NCI-H128 (cell line): ENCODE data around the gene INPP5K.

Experiments used
- DNase-seq: peaks from one replicate; lab custom pipeline; 2025; ENCODE audit not compliant: unreplicated experiment; lab: John Stamatoyannopoulos, UW

Gene INPP5K

DNA sequence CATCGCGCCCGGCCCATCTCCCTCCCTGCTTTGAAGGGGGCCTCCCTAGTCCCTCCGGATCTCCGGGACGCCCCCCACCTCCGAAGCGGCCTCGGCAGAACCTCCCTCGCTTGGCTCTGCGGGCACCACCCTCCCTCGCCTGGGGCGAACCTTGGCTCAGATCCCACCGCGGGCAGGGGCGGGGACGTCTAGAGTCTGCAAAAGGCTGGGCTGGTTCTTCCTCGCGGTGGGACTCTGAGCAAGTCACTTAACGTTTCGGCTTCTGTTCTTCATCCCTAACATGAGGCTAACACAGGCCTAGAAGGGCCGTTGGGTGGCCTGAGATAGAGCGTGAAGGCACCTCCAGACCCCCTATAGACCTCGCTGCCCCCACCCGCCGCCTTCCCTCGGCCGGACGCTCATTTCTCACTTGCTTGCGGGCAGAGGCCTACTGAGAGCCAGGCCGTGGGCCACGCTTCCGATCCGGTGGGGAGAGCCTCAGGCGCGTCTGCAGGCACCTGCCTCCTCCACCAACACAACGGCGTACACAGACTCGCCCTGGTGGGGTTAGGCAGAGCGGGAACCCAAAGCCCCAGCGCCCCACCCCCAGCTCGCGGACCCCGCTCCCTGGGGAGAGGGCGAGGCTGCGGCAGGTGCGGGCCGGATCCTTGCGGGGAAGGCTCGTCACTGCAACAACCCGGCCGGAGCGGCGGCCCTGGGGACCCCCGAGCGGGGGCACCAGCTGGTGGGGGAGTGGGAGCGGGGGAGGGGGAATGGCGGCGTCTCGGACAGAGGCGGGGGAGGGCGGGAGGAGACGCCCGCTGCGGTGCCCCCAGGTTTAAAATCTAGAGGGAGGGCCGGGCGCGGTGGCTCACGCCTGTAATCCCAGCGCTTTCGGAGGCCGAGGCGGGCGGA, 29.4 kb downstream of the INPP5K start:
- DNase-seq: no peak

DNA sequence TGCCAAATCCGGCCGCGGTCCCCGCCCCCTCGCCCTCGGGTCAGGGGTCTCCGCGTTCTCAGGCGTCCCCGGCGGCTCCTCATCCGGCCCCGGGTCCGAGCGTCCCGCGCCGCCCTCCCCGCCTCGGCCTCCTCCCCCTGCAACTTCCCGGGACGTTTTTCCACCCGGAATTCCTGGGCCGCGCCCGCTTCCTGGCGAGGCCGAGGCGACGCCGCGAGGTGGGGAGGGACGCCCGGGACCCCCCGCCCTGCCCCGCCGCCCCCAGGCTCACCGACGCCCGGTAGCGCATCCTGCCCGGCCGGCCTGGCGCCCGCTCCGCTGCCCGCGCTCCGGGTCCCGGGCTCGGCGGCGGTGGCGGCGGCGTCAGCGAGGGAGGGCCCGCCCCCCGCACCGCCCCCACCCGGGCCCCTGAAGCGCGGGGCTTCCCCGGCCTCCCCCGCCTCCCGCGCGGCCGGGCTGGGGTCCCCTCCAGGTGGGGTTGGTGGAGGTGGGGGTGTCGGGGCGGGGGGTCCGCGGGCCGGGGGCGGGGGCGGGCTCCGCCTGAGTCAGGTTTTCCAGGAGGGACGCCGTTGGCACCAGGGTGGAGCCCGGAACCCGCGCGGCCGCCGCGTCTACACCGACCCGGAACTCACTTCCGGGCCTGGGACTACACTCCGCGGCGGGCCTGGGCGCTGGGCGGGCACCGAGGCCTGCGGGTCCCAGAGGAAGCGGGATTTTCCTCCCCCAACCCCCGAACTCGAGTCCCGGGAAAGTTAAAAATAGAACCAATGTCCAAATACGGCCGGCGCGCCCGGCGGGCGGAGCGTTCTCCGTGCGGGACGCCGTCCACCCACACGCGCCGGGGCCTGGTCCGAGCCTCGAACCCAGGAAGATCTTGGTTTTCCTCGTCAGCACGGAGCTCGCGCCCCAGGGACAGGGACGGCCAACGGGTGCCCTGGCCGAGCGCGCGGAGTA, 30.7 kb downstream of the INPP5K start:
- DNase-seq: no peak

DNA sequence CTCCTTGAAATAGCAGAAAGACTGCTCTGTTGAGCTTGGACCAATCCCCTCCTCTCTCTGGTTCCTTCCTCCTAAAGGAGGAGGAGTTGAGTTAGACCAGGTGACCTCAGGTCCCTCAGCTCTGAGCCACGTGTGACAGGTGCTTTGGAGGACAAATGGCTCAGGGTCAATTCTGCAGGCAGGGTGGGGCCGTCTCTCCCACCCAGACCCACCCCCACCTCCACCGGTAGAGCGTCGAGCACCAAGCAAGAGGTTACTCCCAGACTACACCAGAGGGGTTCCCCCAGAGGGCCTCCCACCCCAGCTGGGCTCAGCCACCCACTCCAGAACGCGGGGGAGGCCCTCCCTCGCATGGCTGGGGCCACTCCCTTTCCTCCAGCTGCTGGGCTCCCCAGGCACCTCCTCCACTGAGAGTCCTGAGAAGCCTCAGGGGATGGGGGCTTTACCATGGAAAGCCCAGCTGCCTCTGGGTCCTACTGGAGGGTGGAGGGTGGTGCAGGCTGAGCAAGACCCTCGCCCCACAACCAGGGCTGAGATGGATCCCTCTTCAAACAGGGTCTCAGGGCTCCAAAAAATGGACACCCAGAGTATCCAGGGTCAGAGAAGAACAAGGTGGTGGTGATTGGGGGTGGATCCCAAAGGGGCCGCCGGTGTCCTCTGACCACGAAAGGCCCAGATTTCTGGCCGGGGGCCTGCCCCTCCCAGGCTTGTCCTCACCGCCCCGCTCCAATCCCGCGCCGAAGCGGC, 31.6 kb downstream of the INPP5K start:
- DNase-seq: no peak

GRCh38 chr17:1484060-1484535, 32.3 kb downstream of the INPP5K start:
- DNase-seq: no peak

GRCh38 chr17:1482680-1483079, 33.7 kb downstream of the INPP5K start:
- DNase-seq: no peak

DNA sequence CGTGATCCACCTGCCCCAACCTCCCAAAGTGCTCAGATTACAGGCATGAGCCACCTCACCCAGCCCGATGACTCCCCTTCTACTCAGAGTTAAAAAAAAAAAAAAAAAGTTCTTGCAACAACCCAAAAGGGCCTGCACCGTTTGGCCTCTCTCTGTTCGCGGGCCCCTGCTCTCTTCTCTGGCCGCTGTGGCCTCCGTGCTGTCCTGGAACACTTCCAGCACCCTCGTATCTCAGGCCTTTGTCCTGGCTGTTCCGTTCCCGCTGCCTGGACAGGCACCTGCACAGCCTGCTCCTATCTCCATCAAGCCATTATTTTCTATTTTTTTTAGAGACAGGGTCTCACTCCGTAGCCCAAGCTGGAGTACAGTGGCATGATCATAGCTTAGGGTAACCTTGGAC, 34.7 kb downstream of the INPP5K start:
- no peak for DNase-seq

DNA sequence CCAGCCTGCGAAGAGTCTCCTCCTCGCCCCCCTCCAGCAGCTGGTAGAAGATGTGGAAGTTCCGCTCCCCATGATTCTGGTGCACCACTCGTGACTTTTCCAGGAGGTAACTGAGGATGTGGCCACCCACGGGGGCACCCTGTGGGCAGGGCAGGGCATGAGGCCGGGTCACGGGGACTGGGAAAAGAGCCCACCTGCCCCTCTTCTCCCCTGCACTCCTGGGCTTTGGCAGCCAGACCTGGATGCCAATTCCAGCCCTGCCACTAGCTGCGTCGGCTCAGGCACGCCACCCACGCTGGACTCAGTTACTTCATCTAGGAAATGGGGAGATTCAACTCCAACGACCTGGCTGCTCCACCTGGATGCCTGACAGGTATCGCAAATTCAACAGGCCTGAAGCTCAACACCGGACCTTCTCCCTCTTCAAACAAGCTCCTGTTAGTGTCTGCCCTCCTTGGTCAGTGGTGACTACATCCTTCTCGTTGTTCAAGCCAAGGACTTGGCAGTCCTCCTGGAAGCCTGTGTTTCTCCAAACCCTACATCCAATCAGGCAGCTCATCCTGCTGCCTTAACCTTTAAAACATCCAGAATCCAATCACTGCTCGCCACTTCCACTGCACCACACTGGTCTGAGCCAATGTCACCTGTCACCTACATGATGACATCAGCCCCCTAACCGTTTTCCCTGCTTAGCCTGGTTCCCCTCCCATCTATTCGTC, 35.5 kb downstream of the INPP5K start:
- DNase-seq: no peak

GRCh38 chr17:1478418-1478817, 38.0 kb downstream of the INPP5K start:
- DNase-seq: no peak

GRCh38 chr17:1475321-1475854, 41.0 kb downstream of the INPP5K start:
- no peak for DNase-seq

DNA sequence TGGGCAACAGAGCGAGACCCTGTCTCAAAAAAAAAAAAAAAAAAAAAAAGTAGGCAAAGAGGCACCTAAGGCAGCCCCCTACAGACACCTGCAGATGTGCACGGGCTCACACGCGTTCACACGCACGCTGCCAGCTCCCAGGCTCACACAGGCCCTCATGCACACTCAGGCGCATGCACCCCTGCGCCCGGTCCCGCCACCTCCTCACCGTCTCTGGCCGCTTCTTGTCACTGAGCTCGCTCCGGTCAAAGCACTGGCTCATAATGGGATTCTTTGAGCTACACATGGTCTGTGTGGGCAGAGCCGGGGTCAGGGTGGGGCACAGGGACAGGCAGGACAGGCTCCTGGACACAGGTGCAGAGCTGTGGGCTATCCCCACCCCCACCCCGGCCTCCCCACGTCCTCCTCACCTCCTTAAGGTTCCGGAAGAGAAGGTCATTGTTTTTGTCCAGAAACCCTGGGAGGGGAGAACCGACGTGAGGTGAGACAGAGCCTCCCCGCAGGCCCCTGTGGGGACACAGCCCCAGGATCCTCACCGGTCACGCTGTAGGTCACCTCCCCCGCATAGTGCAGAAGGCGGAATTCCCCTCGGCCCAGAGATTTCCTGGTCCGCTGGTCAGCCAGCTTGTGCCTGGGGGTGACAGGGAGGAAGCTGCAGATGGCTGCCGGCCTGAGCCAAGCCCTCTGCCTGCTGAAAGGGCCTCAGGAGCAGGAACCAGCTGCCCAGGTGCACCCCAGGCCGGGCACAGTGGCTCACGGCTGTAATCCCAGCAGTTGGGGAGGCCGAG, 41.8 kb downstream of the INPP5K start:
- no peak for DNase-seq

DNA sequence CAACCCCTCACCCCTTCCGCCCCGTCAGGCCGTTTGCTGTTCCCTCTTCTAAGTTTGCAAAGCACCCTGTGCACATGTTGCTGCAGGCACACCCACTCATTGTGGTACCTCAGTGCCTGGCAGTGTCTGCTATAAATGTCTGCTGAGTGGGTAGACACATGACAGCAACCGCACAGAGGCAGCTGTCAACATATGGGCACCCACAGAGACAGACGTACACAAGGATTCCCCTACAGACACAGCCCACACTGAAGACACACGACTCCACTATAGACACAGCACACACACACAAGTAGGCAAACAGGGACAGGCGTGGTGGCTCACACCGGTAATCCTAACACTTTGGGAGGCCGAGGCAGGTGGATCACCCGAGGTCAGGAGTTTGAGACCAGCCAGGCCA, 42.6 kb downstream of the INPP5K start:
- DNase-seq: no peak

DNA sequence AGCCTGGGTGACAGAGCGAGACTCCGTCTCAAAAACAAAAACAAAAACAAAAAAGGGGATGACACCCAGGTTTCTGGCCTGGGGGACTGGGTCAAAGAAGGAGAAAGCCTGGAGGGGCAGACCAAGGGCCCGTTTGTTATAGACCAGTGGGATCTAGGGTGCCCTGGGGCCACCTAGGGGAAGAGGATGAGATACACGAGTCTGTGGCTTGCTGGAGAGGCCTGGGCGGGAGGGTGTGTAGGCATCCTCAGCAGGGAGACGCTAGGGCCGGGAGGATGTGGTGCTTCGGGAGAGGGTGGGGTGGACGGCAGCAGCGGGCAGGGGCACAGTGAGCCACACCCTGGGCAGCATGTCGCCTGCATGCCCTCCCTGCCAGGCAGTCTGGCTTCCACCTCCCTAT, 43.2 kb downstream of the INPP5K start:
- no peak for DNase-seq

- no peak for DNase-seq
Observed at GRCh38 chr17:1471911-1472821, 44.2 kb downstream of the INPP5K start.

GRCh38 chr17:1471490-1471889, 44.9 kb downstream of the INPP5K start:
- DNase-seq: no peak

DNA sequence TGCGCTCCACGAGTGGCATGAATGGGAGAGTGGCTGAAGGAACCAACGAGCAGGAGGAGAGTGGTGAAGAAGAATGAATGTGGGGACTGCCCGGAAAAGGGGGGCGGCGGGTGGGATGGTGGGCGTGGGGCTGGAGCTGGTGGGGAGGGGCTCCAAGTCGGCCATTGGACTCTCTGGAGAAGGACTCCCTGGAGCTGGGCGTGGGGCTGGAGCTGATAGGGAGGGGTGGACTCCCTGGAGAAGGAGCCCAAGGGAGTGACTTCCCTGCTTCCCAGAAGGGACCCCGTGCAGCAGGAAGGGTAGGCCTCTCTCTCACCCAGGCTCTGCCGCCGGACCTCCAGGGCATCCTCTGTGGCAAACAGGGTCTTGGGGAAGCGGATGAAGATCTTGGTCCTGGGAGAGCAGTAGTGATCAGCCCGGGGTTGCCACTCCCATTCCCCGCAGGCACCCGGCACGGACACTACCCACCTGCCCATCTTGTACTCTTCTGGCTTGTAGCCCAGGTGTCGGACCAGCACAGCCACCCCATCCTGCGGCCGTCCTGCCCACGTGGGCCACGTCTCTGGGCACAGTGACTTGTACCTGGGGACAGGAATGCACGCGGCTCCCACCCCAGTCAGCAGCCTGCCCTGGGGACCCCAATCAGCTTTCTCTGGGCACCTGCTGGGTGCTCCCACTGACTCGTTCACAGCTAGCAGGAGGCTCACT, 45.5 kb downstream of the INPP5K start:
- no peak for DNase-seq

DNA sequence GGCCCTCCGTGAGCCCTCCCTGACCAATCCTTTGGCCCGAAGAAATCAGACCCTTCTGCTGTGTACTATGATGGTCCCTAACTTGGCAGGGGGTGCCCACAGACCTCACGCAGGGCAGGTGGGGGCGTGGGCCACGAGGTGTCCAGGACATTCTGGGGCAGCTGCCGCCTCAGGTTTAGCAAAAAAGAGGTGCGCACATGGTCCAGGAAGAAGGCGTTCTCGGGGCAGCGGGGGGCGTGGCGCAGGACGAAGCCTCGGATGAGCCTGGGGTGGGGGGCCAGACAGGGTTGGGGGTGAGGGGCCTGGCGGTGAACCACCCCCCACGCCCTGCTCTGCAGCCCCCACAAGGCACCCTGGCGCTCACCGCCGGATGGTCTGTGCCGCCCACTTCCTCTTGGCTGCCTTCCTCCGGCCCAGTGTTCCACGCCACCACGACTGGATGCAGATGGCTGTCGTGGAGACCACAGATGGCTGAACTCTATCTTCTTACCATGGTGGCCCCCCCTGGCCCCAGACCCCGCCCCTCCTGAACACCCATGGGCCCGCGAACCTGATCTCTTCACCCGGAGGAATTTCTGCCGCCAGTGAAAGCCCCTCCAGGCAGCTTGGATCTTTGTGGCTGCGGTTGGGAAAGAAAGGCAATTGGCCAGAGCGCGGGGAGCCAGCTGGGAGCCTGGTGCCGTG, 46.2 kb downstream of the INPP5K start:
- no peak for DNase-seq

DNA sequence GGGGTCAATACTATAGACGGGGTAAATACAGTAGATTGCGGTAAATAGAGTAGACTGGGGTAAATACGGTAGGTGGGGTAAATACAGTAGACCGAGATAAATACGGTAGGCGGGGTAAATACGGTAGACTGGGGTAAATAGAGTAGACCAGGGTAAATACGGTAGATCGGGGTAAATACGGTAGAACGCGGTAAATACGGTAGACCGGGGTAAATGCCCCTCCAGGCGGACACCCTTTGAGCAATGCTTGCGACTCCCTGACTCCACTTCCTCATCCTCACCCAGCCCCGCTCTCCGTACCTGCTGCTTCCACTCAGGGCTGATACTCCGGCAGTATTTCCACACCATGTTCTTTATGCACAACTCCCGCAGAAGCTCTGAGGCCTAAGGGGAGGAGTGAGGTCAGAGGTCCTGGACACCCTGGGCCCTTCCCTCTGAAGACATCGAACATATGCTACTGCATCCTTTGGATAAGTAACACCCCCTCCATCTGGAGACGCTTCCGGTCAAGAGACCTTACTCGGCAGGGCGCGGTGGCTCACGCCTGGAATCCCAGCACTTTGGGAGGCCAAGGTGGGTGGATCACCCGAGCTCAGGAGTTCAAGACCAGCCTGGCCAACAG, 47.1 kb downstream of the INPP5K start:
- no peak for DNase-seq
